Measurements from ENCODE around the gene BBS4. TPM values are rescaled to one million over a fixed set of nuclear protein-coding genes. Genes with fewer than 3 reads are reported as not detected.

BBS4 gene
- total RNA-seq, 4 donors from 2014 or later: 6.8 to 38.5 (median 22.2) TPM

DNA sequence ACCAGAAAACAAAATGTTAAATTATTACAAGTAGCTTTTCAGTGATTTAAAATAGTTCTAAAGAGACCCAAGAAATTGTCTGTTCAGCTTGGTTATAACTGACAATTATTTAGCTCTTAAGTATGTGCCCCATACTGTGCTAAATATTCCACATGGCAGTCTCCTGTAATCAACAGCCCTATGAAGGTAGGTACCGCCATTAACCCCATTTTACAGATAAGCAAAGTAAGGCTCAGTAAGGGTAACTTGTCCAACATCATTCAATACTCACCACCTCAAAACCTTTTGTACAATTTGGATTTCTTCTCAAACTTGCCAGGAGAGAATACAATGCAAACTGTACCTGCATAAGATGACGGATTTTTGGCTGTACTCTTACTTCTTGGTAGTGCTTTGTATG lies 63.7 kb downstream of the BBS4 start:
- no peak for DNase-seq
- H3K27me3 ChIP-seq: no peaks in the 10 kb centered on the region
- H3K27ac ChIP-seq: no peak overlapping the region
- H3K9me3 ChIP-seq: no peaks in the 10 kb centered on the region
- intact Hi-C loops (cut with DNase I; ENCODE audit: low total_unique reads): no loop called here
- H3K4me1 ChIP-seq: no peaks in the 10 kb centered on the region
- no peak overlapping the region for H3K4me3 ChIP-seq
- no peaks in the 10 kb centered on the region for H3K36me3 ChIP-seq
- TF ChIP-seq CTCF (IDR thresholded peaks at IDR 0.05): no peak
- no peak for TF ChIP-seq POLR2A (IDR thresholded peaks at IDR 0.05)

GRCh38 chr15:72751751-72752455 lies 65.9 kb downstream of the BBS4 start:
- Histone ChIP-seq H3K9me3 (no peaks in the 10 kb centered on the region), H3K27ac (no peak overlapping the region), H3K36me3 (no peaks in the 10 kb centered on the region), H3K27me3 (no peaks in the 10 kb centered on the region), H3K4me1 (no peaks in the 10 kb centered on the region), H3K4me3 (no peak overlapping the region)
- DNase-seq: no peak
- no peak for TF ChIP-seq POLR2A (IDR thresholded peaks at IDR 0.05)
- no peak for TF ChIP-seq CTCF (IDR thresholded peaks at IDR 0.05)
- intact Hi-C loops (cut with DNase I; ENCODE audit: low total_unique reads): no loop called here

GRCh38 chr15:72754096-72754495 lies 68.1 kb downstream of the BBS4 start:
- DNase-seq: no peak
- H3K4me3 ChIP-seq: no peak overlapping the region
- no peaks in the 10 kb centered on the region for H3K9me3 ChIP-seq
- intact Hi-C loops (cut with DNase I; ENCODE audit: low total_unique reads): no loop called here
- H3K27ac ChIP-seq: no peak overlapping the region
- TF ChIP-seq CTCF (IDR thresholded peaks at IDR 0.05) (no peak), POLR2A (IDR thresholded peaks at IDR 0.05) (no peak)
- H3K4me1 ChIP-seq: no peaks in the 10 kb centered on the region
- no peaks in the 10 kb centered on the region for H3K27me3 ChIP-seq
- no peaks in the 10 kb centered on the region for H3K36me3 ChIP-seq

- Histone ChIP-seq H3K27me3 (no peaks in the 10 kb centered on the region), H3K4me3 (no peak overlapping the region), H3K9me3 (no peaks in the 10 kb centered on the region), H3K27ac (no peak overlapping the region), H3K4me1 (no peaks in the 10 kb centered on the region), H3K36me3 (no peaks in the 10 kb centered on the region)
- TF ChIP-seq POLR2A (IDR thresholded peaks at IDR 0.05) (no peak), CTCF (IDR thresholded peaks at IDR 0.05) (no peak)
- DNase-seq: no peak
- intact Hi-C loops (cut with DNase I; ENCODE audit: low total_unique reads): no loop called here
Observed at GRCh38 chr15:72758182-72758581, 72.2 kb downstream of the BBS4 start.

- intact Hi-C loops (cut with DNase I; ENCODE audit: low total_unique reads): no loop called here
- DNase-seq: no peak
- TF ChIP-seq CTCF (IDR thresholded peaks at IDR 0.05) (no peak), POLR2A (IDR thresholded peaks at IDR 0.05) (no peak)
- no peaks in the 10 kb centered on the region for H3K9me3 ChIP-seq
- no peak overlapping the region for H3K27ac ChIP-seq
- no peaks in the 10 kb centered on the region for H3K36me3 ChIP-seq
- no peaks in the 10 kb centered on the region for H3K27me3 ChIP-seq
- H3K4me1 ChIP-seq: no peaks in the 10 kb centered on the region
- H3K4me3 ChIP-seq: no peak overlapping the region
Observed at GRCh38 chr15:72760590-72761260, 74.7 kb downstream of the BBS4 start.
